Gastroesophageal sphincter (tissue), 3 donors: ENCODE results near the gene EPB41L4A.

Experiments used
- CTCF ChIP-seq, 4 experiments: fragments of 200-600 bp in 2 of 4; fragments of 450-650 bp in 2 of 4; sonication (generic) in 1 of 4; IDR thresholded peaks; one replicate each; pipeline ENCODE4 v1.5.1; 2017 to 2019; ENCODE audit warnings: antibody characterized with exemption in 4 of 4, mild to moderate bottlenecking in 2 of 4, moderate library complexity in 2 of 4
- EP300 ChIP-seq: sonication (generic); formaldehyde crosslinking; IDR thresholded peaks from one replicate; pipeline ENCODE4 v1.6.1; 2017; ENCODE audit warnings: antibody characterized with exemption, mild to moderate bottlenecking
- POLR2A ChIP-seq, 2 donors: fragments of 450-650 bp; IDR thresholded peaks; one replicate each; pipeline ENCODE4 v1.6.1; 2017; ENCODE audit warnings: antibody characterized with exemption in 2 of 2, mild to moderate bottlenecking in 2 of 2, moderate library complexity in 1 of 2
- POLR2AphosphoS5 ChIP-seq: sonication (generic); formaldehyde crosslinking; IDR thresholded peaks from one replicate; pipeline ENCODE4 v1.6.1; 2017; ENCODE audit warnings: antibody characterized with exemption

GRCh38 chr5:112372543-112372942 lies 46.5 kb downstream of the EPB41L4A start:
- no peak for TF ChIP-seq POLR2AphosphoS5
- no peak for TF ChIP-seq CTCF (IDR thresholded peaks at IDR 0.05)
- no peak for TF ChIP-seq POLR2A (IDR thresholded peaks at IDR 0.05)
- no peak for TF ChIP-seq EP300
